ENCODE data around the gene SAP25.
"Not testable (repeated sequence)": the region's sequence is repeated elsewhere in the genome, so short reads cannot be mapped to it uniquely, and the experiment has no call there.

Gene SAP25

DNA sequence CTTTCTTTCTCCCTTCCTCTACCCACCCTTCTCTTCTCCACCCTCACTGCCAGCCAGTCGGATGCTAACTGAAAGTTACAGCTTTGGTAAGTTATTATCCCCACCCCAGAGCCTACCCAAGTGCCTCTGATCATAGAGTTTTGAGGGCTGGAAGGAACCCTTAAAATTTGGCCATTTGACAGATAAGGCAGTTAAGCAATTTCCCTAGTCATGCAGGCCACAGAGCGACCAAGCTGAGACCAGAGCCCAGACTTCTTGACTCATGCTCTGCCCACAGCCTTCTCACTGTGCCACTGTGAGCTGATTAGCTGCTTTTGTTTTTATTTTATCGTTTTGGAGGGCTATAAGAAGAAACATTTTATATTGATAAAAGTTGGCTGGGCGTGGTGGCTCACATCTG, 17.2 kb downstream of the SAP25 start:
- DNase-seq = no peak

DNA sequence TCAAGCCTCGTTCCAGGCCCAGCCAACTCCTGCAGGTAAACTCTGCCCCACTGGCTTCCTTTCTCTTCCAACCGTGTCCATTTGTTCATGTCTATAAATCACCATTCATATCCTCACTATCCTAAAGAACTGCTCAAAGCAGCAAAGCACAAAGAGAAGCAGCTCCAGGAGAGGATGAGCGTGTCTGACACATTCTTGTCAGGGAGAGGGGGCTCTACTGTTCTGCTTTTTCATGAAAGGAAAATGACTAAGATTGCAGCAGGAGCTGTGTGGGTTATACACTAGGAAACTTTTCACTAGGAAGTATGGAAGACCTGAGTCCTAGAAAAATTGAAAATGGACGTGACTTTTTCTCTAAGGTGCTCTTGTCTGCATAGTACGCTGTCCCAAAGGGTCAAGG, 18.0 kb downstream of the SAP25 start:
- no peak for DNase-seq

DNA sequence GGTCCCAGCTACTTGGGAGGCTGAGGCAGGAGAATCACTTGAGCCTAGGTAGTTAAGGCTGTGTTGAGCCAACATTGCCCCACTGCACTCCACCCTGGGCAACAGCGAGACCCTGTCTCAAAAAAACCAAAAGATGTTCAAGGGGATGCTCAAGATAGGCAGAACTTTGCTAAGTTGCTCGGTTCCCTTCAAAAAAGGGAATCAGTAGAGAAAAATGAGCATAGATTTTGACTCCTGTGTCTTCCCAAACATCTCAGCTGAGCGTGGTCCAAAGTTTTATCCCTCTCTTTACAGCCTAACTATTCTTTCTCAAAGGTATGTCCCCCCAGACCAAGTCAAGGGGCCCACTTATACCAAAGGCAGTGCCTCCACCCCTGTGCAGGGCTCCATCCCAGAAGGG, 20.7 kb downstream of the SAP25 start:
- DNase-seq = no peak

DNA sequence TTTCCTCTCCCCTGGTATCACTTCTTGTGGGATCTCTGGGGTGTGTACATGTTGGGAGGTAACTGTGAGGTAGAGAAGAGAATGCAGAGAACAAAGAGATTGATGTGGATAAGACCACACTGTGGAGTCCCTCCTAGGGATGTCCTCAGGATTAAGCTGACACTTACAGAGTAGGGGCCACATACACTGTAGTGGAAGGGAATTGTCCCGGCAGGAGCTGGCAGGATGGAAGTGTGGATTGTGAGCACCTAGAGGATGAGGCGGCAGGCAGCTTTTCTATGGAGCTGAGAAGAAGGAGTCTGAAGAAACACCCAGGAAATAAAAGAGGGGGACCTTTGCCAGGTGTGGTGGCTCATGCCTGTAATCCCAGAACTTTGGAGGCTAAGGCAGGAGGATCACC, 21.2 kb downstream of the SAP25 start:
- DNase-seq = no peak

DNA sequence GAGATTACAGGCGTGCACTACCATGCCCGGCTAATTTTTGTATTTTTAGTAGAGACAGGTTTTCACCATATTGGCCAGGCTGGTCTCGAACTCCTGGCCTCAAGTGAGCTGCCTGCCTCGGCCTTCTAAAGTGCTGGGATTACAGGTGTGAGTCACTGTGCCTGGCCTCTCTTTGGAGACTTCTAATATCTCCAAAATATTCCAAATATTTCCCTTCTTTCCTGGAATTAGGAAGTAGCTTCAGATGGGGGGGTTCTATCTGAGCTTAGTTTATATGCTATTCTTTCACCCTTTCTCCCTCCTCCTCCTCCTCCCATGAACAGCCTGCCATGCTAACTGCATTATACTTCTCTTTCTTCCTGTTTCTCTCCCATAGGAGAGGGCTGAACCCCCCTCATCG, 25.3 kb downstream of the SAP25 start:
- DNase-seq = not testable (repeated sequence)

DNA sequence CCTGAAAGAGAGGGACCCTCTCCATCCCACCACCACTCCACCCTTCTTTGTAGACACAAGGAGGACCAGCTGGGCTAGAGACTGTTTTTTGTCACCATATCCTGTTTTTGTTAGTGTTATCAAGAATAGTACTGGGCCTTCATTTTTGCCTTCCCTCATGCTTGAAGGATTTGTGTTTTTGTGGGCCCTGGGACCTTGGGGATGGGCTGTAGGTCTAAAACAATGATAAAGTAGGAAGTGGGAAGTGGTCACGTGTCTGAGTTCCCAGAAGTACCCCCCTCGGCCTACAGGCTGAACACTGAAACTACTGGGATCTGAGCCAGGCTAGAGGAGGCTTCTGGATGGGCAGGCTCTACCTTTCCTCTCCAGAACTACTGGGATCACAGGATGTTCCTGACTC, 25.8 kb downstream of the SAP25 start:
- no peak for DNase-seq

DNA sequence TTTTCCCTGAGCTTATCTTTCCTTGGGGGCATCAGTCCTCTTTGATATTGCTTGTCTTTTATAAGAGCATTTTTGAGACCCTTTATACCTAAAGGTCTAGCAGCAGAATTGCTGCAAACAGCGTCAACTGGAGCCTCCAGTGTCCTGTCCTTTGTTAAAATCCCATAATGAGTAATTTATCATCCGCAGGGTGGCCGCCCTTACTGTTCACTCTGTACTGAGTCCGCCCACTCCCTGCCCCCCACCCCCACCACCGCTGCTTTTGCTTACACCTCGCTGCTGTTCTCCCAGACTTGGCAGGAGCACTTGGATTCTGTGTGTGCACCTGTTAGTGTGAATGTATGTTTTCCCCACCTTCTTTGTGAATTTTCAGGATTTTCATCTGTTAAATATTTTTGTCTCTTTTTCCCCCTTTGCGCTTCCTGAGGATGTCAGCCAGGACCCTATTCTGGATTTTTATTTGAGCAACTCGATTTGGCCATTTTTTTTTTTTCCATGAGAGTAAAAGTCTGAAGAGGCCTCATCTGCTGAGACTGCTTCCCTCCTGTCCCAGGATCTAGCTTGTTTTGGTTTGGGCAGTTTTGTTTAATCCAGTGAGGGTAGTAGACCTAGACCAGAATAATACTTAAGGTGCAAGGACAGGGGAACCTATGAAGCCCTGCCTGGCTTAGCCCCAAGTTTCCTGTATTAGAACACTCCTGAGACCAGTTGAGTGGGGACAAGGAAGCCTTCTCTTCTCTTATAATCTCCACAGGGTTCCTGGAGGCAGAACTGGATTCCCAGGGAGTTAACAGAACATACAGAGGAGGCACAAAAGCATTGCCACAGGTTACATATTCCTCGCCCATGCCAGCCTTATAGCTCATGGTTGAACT, 26.5 kb downstream of the SAP25 start:
- no peak for DNase-seq

DNA sequence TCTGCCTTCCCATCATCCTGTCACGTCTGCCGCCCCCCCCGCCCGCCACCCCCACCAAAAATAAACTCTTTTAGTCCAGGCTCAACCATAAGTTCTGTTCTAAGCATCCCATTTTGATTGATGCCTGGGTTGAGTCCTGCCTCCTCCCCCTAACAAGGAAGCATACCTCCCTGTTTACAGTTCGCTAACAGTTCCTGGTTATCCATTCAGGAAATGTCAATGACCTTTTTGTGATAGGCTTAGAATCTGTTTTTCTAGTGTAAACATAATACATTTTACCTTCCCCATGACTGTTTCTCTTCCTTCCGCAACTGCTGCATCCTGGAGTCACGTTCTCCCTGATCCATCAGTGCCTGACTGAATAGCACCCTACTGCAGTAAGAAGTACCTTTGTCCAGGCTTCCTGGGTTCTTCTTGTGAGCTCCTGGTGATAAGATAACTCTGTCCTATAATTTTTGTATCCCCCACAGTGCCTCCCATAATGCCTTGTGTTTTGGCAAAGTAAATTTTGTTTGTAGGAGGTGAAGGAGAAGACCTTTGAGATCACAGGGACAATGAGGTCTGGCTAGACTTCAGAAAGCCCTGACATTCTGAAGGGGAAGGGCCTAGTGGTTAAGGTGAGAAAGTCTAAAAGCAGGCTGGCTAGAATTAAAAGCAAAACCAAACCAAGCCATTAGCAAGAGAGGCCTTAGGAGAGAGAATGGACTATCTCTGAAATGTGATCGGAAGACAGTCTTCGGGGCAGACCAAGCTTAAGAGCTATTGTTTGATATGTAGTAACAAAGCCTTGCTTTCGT, 27.4 kb downstream of the SAP25 start:
- DNase-seq = no peak

DNA sequence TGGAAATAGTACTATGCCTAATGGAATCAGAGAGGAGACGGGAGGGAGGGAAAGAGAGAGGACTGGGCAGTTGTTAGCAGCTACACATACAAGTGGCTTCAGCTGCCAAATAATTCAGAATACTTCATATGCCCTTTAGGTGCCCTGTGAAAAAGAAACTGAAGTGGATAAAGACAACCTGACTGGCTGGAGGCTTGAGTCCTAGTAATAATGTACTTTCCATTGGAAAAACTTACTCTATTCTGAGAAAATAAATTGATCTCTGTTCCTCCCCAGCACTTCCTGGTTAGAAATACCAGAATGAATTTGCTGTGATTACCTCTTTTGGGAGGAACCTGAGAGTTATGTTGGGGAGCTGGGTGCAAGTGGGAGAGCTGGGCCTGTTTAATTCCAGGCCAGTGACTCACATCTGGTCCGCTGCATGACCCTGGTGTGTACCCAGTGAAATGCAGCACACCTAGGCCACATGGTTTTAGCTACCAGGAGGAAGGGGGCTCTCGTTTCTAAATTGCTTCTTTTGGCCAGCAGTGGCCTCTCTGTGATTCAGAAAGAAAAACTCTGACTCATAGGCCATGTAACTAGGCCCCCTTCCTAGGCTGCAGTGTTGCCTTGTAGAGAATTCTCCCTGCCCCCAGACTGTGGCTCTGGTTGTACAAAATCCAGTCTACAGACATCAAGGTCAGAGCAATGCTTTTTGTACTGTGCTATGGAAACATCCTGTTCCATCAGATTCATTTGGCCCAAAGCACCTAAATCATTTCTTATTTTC, 28.2 kb downstream of the SAP25 start:
- DNase-seq = peak; percentile 48

DNA sequence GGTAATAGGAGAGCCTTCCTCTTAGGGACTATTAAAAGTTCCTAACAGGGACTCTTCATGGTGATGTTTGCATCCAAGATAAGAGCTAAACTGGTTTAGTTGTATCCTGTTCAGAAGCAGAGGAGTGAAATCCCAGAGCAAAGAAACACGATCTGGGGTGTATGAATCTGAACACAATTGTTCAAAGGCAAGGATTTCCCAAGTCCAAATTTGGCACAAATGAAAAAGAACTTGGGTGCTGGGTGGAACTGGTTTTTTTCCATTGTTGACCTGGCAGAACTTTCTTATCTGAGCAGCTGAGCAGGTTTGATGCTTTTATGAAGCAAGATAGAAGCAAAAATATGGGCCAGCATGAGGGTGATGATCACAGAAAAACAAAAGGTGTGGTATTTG, 28.7 kb downstream of the SAP25 start:
- no peak for DNase-seq

DNA sequence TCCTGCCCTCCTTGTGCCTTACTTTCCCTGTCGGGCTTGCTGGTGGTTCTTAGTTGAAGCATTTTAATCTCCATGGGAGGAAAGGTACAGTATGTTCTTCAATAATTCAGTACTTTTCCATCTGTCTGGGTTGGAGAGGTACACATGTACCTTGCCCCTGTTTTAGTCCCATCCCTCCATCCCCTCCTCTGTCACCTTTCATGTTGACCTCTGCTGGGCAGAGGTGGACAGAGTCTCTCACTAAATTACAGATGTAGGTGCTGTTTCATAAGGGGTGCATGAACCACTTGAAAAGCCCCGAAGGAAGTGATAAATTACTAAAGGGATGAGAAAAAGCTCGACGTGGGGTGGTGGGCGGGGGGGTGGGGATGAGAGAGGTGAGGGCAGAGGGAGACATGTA, 29.3 kb downstream of the SAP25 start:
- no peak for DNase-seq

DNA sequence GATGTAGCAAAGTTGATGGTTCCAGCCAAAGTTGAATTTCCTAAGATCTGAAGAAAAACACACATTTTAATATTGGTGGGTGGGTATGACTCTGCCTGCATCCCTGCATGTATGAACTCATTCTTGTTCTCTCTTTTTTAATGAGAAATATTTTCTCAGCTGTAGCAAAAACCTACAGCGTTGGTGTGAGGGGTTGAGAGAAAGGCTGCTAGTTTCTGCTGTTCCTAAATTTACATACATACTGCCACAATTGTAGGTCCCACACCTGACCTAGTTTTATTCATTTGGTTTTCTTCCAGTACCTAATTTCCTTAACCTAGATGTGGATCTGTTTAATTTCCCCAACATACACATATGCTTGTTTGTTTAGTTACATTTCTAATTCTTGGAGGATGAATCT, 30.1 kb downstream of the SAP25 start:
- no peak for DNase-seq

DNA sequence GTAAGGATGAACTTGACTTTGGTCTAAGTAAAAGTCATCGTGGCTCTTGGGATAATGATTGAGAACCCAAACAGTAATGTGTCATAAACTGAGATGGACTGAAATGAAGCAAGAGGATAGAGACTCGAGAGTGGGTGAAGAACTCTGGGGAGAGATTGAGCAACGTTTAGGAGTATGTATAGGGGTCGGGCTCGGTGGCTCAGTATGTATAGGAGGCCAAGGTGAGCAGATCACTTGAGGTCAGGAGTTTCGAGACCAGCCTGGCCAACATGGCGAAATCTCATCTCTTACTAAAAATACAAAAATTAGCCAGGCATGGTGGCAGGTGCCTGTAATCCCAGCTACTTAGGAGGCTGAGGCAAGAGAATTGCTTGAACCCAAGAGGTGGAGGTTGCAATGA, 32.4 kb downstream of the SAP25 start:
- DNase-seq = not testable (repeated sequence)

DNA sequence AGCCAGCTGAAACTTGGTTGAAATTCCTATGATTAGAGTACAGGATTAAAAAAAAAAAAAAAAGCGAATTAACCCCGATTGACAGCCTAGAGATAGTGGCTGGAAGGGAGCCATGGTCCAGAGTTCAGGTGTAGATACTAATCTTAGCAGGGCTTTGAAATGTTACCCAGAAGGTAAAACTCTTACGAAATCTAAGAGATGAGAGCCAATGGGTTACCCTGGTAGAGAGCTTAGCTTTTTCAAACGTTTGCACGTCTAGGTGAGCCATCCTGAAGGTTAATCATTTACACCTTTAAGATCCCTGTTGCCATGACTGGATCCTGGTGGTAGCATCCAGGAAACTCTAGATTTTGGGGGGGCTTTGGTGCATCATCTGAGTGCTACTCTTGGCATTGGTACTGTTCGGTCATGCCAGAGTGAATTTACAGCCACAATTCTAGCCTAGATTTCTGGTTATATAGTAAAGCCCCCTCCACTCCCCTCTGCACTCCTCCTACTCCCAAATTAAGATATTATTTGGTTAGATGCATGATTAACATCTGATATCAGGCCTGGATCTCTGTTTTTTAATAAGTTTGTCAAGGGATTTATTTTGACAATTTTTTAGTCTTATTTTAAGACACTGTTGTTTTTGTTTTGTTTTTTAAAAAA, 33.5 kb downstream of the SAP25 start:
- DNase-seq = no peak

DNA sequence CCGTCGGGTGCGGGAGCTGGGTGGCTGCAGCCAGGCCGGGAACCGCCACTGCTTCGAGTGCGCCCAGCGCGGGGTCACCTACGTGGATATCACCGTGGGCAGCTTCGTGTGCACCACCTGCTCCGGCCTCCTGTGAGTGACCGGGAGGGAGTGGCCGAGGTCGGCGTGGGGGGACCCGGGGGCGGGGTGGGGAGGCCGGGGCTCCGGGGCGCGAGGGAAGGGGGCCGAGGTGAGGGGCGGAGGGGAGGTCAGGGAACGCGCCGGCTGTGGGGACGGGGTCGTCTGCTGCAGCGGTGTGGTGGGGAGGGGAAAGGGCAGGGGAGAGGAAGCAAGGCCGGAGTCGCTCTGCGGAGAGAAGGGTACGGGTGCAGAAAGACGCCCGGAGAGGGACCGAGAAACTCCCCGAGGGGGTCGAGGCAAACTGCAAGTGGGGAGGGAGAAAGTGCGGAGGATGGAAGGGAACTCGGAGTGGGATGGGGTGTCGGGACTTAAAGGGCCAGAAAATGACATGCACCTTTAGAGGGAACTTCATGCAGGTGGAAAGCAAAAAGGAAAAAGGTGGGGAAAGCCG, 34.2 kb downstream of the SAP25 start:
- no peak for DNase-seq

DNA sequence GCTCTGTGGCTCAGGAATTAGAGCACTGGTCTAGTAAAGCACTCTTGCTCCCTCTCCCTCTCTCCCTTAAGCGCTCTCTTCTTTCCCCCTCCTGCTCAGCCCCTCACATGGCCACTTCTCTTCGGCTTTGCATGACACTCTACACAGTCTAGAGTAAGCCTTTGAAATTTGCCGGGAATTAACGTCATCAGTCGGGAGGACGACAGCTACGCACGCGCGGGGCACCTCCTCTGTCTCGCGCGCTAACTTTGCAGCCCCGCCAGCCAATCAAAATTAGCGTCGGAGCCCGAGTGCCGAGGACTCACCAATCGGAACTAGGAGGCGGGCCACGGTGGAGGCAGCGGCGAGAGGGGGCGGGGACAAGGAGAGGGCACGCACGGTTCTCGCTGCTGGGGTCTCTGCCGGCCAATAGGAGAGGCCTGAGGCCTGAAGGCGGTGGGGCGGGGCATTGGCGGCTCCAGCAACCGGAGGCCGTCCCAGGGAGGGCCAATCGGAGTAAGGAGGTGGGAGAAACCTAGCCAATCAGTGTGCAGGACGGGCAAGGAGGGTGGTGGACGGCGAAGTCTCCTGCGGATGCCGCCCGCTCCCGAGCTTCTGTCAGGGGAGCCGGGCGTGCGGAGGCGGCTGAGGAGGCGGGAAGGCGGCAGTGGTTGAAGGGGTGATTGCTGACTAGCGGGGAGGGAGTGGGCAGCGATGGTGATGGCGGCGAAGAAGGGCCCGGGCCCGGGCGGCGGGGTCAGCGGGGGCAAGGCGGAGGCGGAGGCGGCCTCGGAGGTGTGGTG, 34.9 kb downstream of the SAP25 start, which contains the start of gene AGFG2:
Gene AGFG2, plus strand, starts transcription at position 550 of the 782 bp plus-strand sequence. Its CDS starts 144 bp downstream, at position 694.
- peak; percentile 100 for DNase-seq

DNA sequence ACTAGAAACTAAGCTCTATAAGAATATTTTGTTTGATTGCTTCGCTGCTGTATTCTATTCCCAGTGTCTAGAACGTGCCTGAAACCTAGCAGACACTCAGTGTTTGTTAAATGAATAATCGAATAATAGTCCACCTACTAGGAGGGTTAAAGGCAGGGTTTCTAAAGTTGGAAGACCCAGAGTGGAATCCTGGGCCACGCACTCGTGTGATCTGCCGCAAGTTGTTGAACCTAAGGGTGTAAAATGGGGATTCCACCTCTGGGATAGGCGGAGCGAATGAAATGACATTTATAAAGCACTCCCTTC, 35.4 kb downstream of the SAP25 start:
- DNase-seq = no peak

DNA sequence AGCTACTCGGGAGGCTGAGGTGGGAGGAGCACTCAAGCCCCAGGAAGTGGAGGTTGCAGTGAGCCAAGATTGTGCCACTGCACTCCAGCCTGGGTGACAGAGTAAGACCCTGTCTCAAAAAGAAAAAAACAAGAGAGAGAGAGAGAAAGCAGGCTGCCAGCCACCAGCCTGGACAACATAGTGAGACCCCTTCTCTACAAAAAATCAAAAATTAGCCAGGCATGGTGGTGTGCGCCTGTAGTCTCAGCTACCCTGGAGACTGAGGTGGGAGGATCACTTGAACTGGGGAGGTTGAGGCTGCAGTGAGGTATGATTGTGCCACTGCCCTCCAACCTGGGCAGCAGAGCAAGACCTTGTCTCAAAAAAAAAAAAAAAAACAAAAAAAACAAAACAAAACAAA, 37.0 kb downstream of the SAP25 start:
- DNase-seq = not testable (repeated sequence)

DNA sequence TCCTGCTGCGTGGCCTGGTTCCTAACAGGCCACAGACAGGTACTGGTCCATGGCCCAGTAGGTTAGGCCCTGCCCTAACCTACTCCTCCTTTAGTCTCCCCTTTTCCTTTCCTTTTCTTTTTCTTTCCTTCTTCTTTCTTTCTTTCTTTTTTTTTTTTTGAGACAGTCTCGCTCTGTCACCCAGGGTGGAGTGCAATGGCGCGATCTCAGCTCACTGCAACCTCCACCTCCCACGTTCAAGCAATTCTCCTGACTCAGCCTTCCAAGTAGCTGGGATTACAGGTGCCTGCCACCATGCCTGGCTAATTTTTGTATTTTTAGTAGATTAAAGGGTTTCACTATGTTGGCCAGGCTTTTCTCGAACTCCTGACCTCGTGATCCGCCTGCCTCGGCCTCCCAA, 37.7 kb downstream of the SAP25 start:
- not testable (repeated sequence) for DNase-seq

DNA sequence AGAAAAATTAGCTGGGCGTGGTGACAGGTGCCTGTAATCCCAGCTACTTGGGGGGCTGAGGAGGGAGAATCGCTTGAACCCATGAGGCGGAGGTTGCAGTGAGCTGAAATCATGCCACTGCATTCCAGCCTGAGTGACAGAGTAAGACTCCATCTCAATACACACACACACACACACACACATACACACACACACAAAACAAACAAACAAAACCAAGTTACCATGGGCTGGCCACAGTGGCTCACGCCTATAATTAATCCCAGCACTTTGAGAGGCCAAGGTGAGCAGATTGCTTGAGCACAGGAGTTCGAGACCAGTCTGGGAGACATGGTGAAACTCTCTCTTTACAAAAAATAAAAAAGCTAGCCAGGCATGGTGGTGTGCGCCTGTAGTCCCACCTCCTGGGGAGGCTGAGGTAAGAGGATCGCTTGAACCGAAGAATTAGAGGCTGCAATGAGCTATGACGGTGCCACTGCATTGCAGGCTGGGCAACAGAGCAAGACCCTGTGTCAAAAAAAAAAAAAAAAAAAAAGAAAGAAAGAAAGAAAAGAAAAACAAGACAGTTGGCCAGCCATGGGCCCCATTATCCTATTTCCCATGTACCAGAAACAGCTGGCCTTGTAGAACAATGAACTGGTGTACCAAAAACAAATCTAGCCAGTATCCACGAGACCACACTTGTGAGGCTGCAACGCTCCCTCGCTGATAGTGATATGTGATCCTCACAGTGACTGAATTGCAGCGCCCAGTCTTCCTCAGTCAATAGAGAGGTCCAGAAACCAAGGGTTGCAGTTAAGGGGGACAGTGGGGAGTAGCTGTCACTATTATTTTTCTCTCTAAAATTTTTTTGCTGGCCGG, 41.3 kb downstream of the SAP25 start:
- DNase-seq = no peak

All from effector CD4-positive, alpha-beta T cell (primary cell).